Activated CD8-positive, alpha-beta memory T cell treated with anti-CD3 and anti-CD28 coated beads, Interleukin-2, amount 50 U/mL, for 4 hours (primary cell): Measurements from ENCODE around the gene MAU2.
"Not testable (repeated sequence)": the region's sequence is repeated elsewhere in the genome, so short reads cannot be mapped to it uniquely, and the experiment has no call there.

Experiments used
- DNase-seq: peaks from one replicate; pipeline ENCODE4 v3.0.0-alpha.2; 2020

The MAU2 gene

GRCh38 chr19:19385896-19386869, 65.6 kb downstream of the MAU2 start:
- peak; percentile 61 for DNase-seq

GRCh38 chr19:19387108-19387507, 66.5 kb downstream of the MAU2 start:
- DNase-seq: no peak

- no peak for DNase-seq
These were observed 68.2 kb downstream of the MAU2 start for GRCh38 chr19:19388568-19389555.

GRCh38 chr19:19389683-19390082, 69.1 kb downstream of the MAU2 start:
- not testable (repeated sequence) for DNase-seq

GRCh38 chr19:19394333-19394732, 73.7 kb downstream of the MAU2 start:
- DNase-seq: not testable (repeated sequence)

- no peak for DNase-seq
These were observed 79.3 kb downstream of the MAU2 start for GRCh38 chr19:19399733-19400433.

GRCh38 chr19:19402656-19403372, 82.2 kb downstream of the MAU2 start:
- no peak for DNase-seq

- peak; percentile 32 for DNase-seq
These were observed 82.8 kb downstream of the MAU2 start for GRCh38 chr19:19403373-19403901.

GRCh38 chr19:19404879-19405860, 84.5 kb downstream of the MAU2 start, which contains the start of gene GATAD2A:
GATAD2A (plus strand) TSS chr19:19405675; CDS start chr19:19465346, 59,671 bp downstream.
- peak; percentile 92 for DNase-seq

GRCh38 chr19:19405971-19406877, 85.6 kb downstream of the MAU2 start:
- DNase-seq: peak; percentile 49

GRCh38 chr19:19406878-19407632, 86.4 kb downstream of the MAU2 start:
- peak; percentile 46 for DNase-seq

GRCh38 chr19:19407633-19407930, 87.0 kb downstream of the MAU2 start:
- DNase-seq: no peak
